SK-N-SH treated with all-trans-retinoic acid at 6 μM for 48 hours (cell line): ENCODE data around the gene KRTAP5-3.

Experiments used
- ATAC-seq: fragments of 200-7000 bp; cut with Tn5 transposase; 3 replicates; pipeline ENCODE4 v1.9.1; 2020; ENCODE audit warnings: mild to moderate bottlenecking, moderate library complexity
- CREB5 ChIP-seq: fragments of 250-450 bp; sonication (Bioruptor Pico); IDR thresholded peaks from 2 replicates; pipeline ENCODE4 v1.5.1; 2020; ENCODE audit warnings: low read depth, mild to moderate bottlenecking, moderate library complexity
- CSDC2 ChIP-seq: fragments of 250-450 bp; sonication (Bioruptor Pico); IDR thresholded peaks from 2 replicates; pipeline ENCODE4 v1.5.0; 2020; ENCODE audit warnings: mild to moderate bottlenecking, moderate library complexity
- CSRNP3 ChIP-seq: fragments of 250-450 bp; sonication (Bioruptor Pico); IDR thresholded peaks from 2 replicates; pipeline ENCODE4 v1.5.1; 2021; ENCODE audit warnings: mild to moderate bottlenecking, moderate library complexity
- ESRRG ChIP-seq: fragments of 250-450 bp; sonication (Bioruptor Pico); IDR thresholded peaks from 2 replicates; pipeline ENCODE4 v1.6.1; 2021; ENCODE audit warnings: mild to moderate bottlenecking
- GLIS3 ChIP-seq: fragments of 250-450 bp; sonication (Bioruptor Pico); IDR thresholded peaks from 2 replicates; pipeline ENCODE4 v1.5.0; 2020; ENCODE audit warnings: mild to moderate bottlenecking, moderate library complexity
- ISL1 ChIP-seq: fragments of 250-450 bp; sonication (Bioruptor Pico); IDR thresholded peaks from 2 replicates; pipeline ENCODE4 v2.1.2; 2022; ENCODE audit warnings: mild to moderate bottlenecking, moderate library complexity
- OSR1 ChIP-seq: fragments of 250-450 bp; sonication (Bioruptor Pico); IDR thresholded peaks from 2 replicates; pipeline ENCODE4 v1.8.0; 2022; ENCODE audit warnings: moderate library complexity, mild to moderate bottlenecking, inconsistent platforms
- PATZ1 ChIP-seq: fragments of 250-450 bp; sonication (Bioruptor Pico); IDR thresholded peaks from 2 replicates; pipeline ENCODE4 v1.8.0; 2020; ENCODE audit warnings: mild to moderate bottlenecking, moderate library complexity, borderline replicate concordance
- POU6F1 ChIP-seq: fragments of 250-450 bp; sonication (Bioruptor Pico); IDR thresholded peaks from 2 replicates; pipeline ENCODE4 v1.8.0; 2021; ENCODE audit warnings: low read depth, mild to moderate bottlenecking, moderate library complexity, borderline replicate concordance
- RARB ChIP-seq: fragments of 250-450 bp; sonication (Bioruptor Pico); IDR thresholded peaks from 2 replicates; pipeline ENCODE4 v1.8.0; 2021; ENCODE audit warnings: mild to moderate bottlenecking, moderate library complexity
- SNAI2 ChIP-seq: fragments of 250-450 bp; sonication (Bioruptor Pico); IDR thresholded peaks from 2 replicates; pipeline ENCODE4 v1.5.0; 2020; ENCODE audit warnings: mild to moderate bottlenecking, moderate library complexity
- TOX ChIP-seq: fragments of 250-450 bp; sonication (Bioruptor Pico); IDR thresholded peaks from 2 replicates; pipeline ENCODE4 v1.8.0; 2021; ENCODE audit warnings: mild to moderate bottlenecking, moderate library complexity, borderline replicate concordance
- TSHZ2 ChIP-seq: fragments of 250-450 bp; sonication (Bioruptor Pico); IDR thresholded peaks from 2 replicates; pipeline ENCODE4 v1.5.0; 2020; ENCODE audit warnings: mild to moderate bottlenecking, moderate library complexity
- ZC3H10 ChIP-seq: fragments of 250-450 bp; sonication (Bioruptor Pico); IDR thresholded peaks from 2 replicates; pipeline ENCODE4 v1.5.1; 2021; ENCODE audit warnings: mild to moderate bottlenecking, moderate library complexity
- ZFP30 ChIP-seq: fragments of 450-650 bp; formaldehyde crosslinking; IDR thresholded peaks from 2 replicates; pipeline ENCODE4 v1.5.0; 2022; ENCODE audit warnings: mild to moderate bottlenecking, moderate library complexity
- ZNF565 ChIP-seq: fragments of 450-650 bp; formaldehyde crosslinking; conservative IDR thresholded peaks from 2 replicates; pipeline ENCODE4 v1.5.0; 2020; ENCODE audit warnings: low read depth, mild to moderate bottlenecking, moderate library complexity
- ZNF70 ChIP-seq: fragments of 450-650 bp; formaldehyde crosslinking; IDR thresholded peaks from 2 replicates; pipeline ENCODE4 v1.5.0; 2020; ENCODE audit warnings: mild to moderate bottlenecking, moderate library complexity
- ZNF8 ChIP-seq: fragments of 450-650 bp; formaldehyde crosslinking; IDR thresholded peaks from 2 replicates; pipeline ENCODE4 v1.5.0; 2020; ENCODE audit warnings: mild to moderate bottlenecking, moderate library complexity

KRTAP5-3 gene

GRCh38 chr11:1561266-1561665 lies 47.0 kb downstream of the KRTAP5-3 start (continued):
- TF ChIP-seq TSHZ2 (CRISPR knock-in tag) (no peak), TOX (CRISPR knock-in tag) (no peak), CREB5 (CRISPR knock-in tag) (no peak), ZNF565 (CRISPR knock-in tag) (no peak), GLIS3 (no peak), ISL1 (CRISPR knock-in tag) (no peak), OSR1 (CRISPR knock-in tag) (no peak)

GRCh38 chr11:1560649-1561251 lies 47.5 kb downstream of the KRTAP5-3 start:
- ATAC-seq: no peak
- TF ChIP-seq ZNF8 (CRISPR knock-in tag) (no peak), TSHZ2 (CRISPR knock-in tag) (no peak), POU6F1 (CRISPR knock-in tag) (no peak), ISL1 (CRISPR knock-in tag) (no peak), ZC3H10 (no peak), OSR1 (CRISPR knock-in tag) (no peak), ZNF70 (CRISPR knock-in tag) (no peak), SNAI2 (CRISPR knock-in tag) (no peak), RARB (CRISPR knock-in tag) (no peak), CSRNP3 (CRISPR knock-in tag) (no peak), CSDC2 (CRISPR knock-in tag) (no peak), PATZ1 (no peak), ESRRG (no peak), ZFP30 (CRISPR knock-in tag) (no peak)
- TF ChIP-seq, all 23 proteins: peak for 0
